B cell (primary cell): ENCODE data around the gene TRIM50. TPM values are rescaled to one million over a fixed set of nuclear protein-coding genes. Genes with fewer than 3 reads are reported as not detected.

Experiments used
- ATAC-seq: fragments of 200-7000 bp; cut with Tn5 transposase; one replicate; pipeline ENCODE4 v1.10.0; 2021; ENCODE audit warnings: low read depth, mild to moderate bottlenecking, moderate number of reproducible peaks, moderate library complexity
- CTCF ChIA-PET: fragments of 350-600 bp; sonication (Branson Sonifier 250); formaldehyde crosslinking; loops from one replicate; lab custom pipeline; 2021; ENCODE audit warnings: antibody characterized with exemption, inconsistent platforms; lab: Charles Lee
- POLR2A ChIA-PET: fragments of 350-600 bp; sonication (Branson Sonifier 250); formaldehyde crosslinking; loops from one replicate; lab custom pipeline; 2021; ENCODE audit warnings: antibody characterized with exemption; lab: Charles Lee
- DNase-seq: peaks from one replicate; pipeline ENCODE4 v3.0.0; 2013
- H2AFZ ChIP-seq: 2 replicates; pipeline ENCODE4 v1.6.1; 2012; ENCODE audit warnings: mild to moderate bottlenecking, low read depth, low read length; ENCODE audit not compliant: insufficient read depth, poor library complexity, severe bottlenecking
- H3K27ac ChIP-seq, 2 donors: 1 replicate in 1 of 2; 2 replicates in 1 of 2; pipeline ENCODE4 v1.5.1; 2012 to 2013; ENCODE audit warnings: low read length in 2 of 2, mild to moderate bottlenecking in 2 of 2, moderate library complexity in 1 of 2
- H3K27me3 ChIP-seq, 4 experiments: fragments of 200-600 bp in 1 of 4; sonication (generic) in 1 of 4; replicated peaks in 1 of 4; 1 replicate in 2 of 4; 2 replicates in 2 of 4; pipeline versions ENCODE4 v1.6.1 to v1.7.0; 2013 to 2016; ENCODE audit warnings: low read length in 3 of 4, mild to moderate bottlenecking in 2 of 4, mixed read lengths in 1 of 4, moderate library complexity in 1 of 4; ENCODE audit not compliant: insufficient read depth in 4 of 4, control insufficient read depth in 3 of 4; ENCODE audit errors: control extremely low read depth in 1 of 4
- H3K36me3 ChIP-seq, 2 experiments: replicated peaks in 1 of 2; 1 replicate in 1 of 2; 2 replicates in 1 of 2; pipeline versions ENCODE4 v1.6.1 to v1.7.1; 2013; ENCODE audit warnings: low read length in 1 of 2; ENCODE audit not compliant: insufficient read depth in 2 of 2, control insufficient read depth in 1 of 2; ENCODE audit errors: control extremely low read depth in 1 of 2, extremely low read depth in 1 of 2
- H3K4me1 ChIP-seq, 2 donors: fragments of 200-600 bp in 1 of 2; sonication (generic) in 1 of 2; 1 replicate in 1 of 2; 2 replicates in 1 of 2; pipeline versions ENCODE4 v1.5.1 to v1.6.1; 2013 to 2017; ENCODE audit warnings: low read length in 2 of 2; ENCODE audit not compliant: control insufficient read depth in 2 of 2, insufficient read depth in 2 of 2
- H3K4me2 ChIP-seq: replicated peaks from 2 replicates; pipeline ENCODE3; 2012; ENCODE audit warnings: mild to moderate bottlenecking, low read depth, low read length; ENCODE audit not compliant: poor library complexity, severe bottlenecking
- H3K4me3 ChIP-seq, 5 experiments: fragments of 200-600 bp in 1 of 5; sonication (generic) in 1 of 5; 1 replicate in 3 of 5; 2 replicates in 2 of 5; pipeline versions ENCODE4 v1.5.1 to v1.7.0; 2011 to 2016; ENCODE audit warnings: low read length in 4 of 5, mild to moderate bottlenecking in 4 of 5, low read depth in 2 of 5, control low read depth in 1 of 5, moderate library complexity in 1 of 5; ENCODE audit not compliant: insufficient read depth in 1 of 5; ENCODE audit errors: control extremely low read depth in 1 of 5, extremely low read depth in 1 of 5
- H3K79me2 ChIP-seq: fragments of 200-600 bp; sonication (generic); one replicate; pipeline ENCODE4 v1.6.0; 2016; ENCODE audit warnings: low read length; ENCODE audit not compliant: control insufficient read depth, insufficient read depth
- H3K9ac ChIP-seq: fragments of 200-600 bp; sonication (generic); 2 replicates; pipeline ENCODE4 v1.6.1; 2017; ENCODE audit warnings: mild to moderate bottlenecking, low read length, moderate library complexity
- H3K9me3 ChIP-seq, 3 donors: one replicate each; pipeline versions ENCODE4 v1.6.1 to v1.7.1; 2013; ENCODE audit warnings: low read length in 2 of 3; ENCODE audit not compliant: control insufficient read depth in 2 of 3, insufficient read depth in 1 of 3; ENCODE audit errors: control extremely low read depth in 1 of 3
- H4K20me1 ChIP-seq: 2 replicates; pipeline ENCODE4 v1.6.0; 2012; ENCODE audit warnings: mild to moderate bottlenecking, low read length; ENCODE audit not compliant: insufficient read depth, control insufficient read depth, poor library complexity, severe bottlenecking
- H3K27ac Mint-ChIP-seq: one replicate; pipeline ENCODE4 v1.8.0; 2021; ENCODE audit warnings: mixed read lengths
- H3K27me3 Mint-ChIP-seq: one replicate; pipeline ENCODE4 v1.8.0; 2021; ENCODE audit warnings: mixed read lengths
- H3K4me1 Mint-ChIP-seq: one replicate; pipeline ENCODE4 v1.8.0; 2021; ENCODE audit warnings: mixed read lengths
- H3K4me3 Mint-ChIP-seq: one replicate; pipeline ENCODE4 v1.8.0; 2021; ENCODE audit warnings: mixed read lengths
- H3K9me3 Mint-ChIP-seq: one replicate; pipeline ENCODE4 v1.8.0; 2022; ENCODE audit warnings: mixed read lengths; ENCODE audit not compliant: insufficient read depth
- CTCF ChIP-seq: fragments of 200-600 bp; IDR thresholded peaks from one replicate; pipeline ENCODE4 v1.8.0; 2022; ENCODE audit warnings: antibody characterized with exemption, mild to moderate bottlenecking
- EZH2 ChIP-seq: IDR thresholded peaks from 2 replicates; pipeline ENCODE4 v1.6.1; 2012; ENCODE audit warnings: borderline replicate concordance, low read depth, mild to moderate bottlenecking, moderate library complexity, low read length; ENCODE audit not compliant: insufficient read depth, poor library complexity, severe bottlenecking
- WGBS: methylation state at CpG from one replicate; pipeline ENCODE4 v1.1.5; 2013; ENCODE audit warnings: missing lambda C conversion rate; ENCODE audit not compliant: insufficient coverage; 5-methylcytosine and 5-hydroxymethylcytosine counted together
- intact Hi-C: fragments of 100-400 bp; cut with micrococcal nuclease; formaldehyde crosslinking; loops from one replicate; pipeline ENCODE4 v1.10.0; 2022
- polyA plus RNA-seq: library from polyadenylated mRNA; depleted of rRNA; stranded (reverse); fragments of >200 nt; gene quantifications from 2 replicates; pipeline ENCODE4 v1.2.3, GENCODE V29; 2012
- total RNA-seq, 2 donors: library from RNA; stranded (reverse); fragments of 120-200 nt in 1 of 2; gene quantifications; 1 replicate in 1 of 2; 2 replicates in 1 of 2; pipeline versions ENCODE4 v1.2.3 to v1.2.4, GENCODE V29; 2013 to 2022

Gene TRIM50
- total and polyA plus RNA-seq, 2 donors (not counting 1 experiment from before 2014, with no cell fraction given): not detected

- no peak overlapping the region for H3K27ac Mint-ChIP-seq
- Histone ChIP-seq H3K36me3 (no peaks in the 10 kb centered on the region), H3K4me3 (no peak overlapping the region), H3K27ac (no peak overlapping the region), H3K9ac (no peak overlapping the region), H3K79me2 (no peaks in the 10 kb centered on the region), H2AFZ (no peak overlapping the region), H3K27me3 (peaks cover 0 to 3% (median 0%) of the 10 kb centered on the region in 4 experiments), H3K4me2 (no peak overlapping the region), H3K4me1 (peaks cover 4 to 11% of the 10 kb centered on the region in 2 donors), H4K20me1 (no peaks in the 10 kb centered on the region), H3K9me3 (peaks cover 0 to 8% (median 0%) of the 10 kb centered on the region in 3 donors)
- peaks cover 8% of the 10 kb centered on the region for H3K27me3 Mint-ChIP-seq
- ATAC-seq (no peak), DNase-seq (no peak)
- H3K4me3 Mint-ChIP-seq: no peak overlapping the region
- H3K4me1 Mint-ChIP-seq: peaks cover 14% of the 10 kb centered on the region
- 88% methylated on average over 10 of the region's 11 CpGs for WGBS
- no peaks in the 10 kb centered on the region for H3K9me3 Mint-ChIP-seq
- TF ChIP-seq CTCF: no peak
- TF ChIP-seq EZH2: no peak
- CTCF ChIA-PET: no interaction called here
- intact Hi-C loops: no loop called here
- POLR2A ChIA-PET: no interaction called here
Measured at GRCh38 chr7:73369009-73369408, 41.1 kb upstream of the TRIM50 start.

DNA sequence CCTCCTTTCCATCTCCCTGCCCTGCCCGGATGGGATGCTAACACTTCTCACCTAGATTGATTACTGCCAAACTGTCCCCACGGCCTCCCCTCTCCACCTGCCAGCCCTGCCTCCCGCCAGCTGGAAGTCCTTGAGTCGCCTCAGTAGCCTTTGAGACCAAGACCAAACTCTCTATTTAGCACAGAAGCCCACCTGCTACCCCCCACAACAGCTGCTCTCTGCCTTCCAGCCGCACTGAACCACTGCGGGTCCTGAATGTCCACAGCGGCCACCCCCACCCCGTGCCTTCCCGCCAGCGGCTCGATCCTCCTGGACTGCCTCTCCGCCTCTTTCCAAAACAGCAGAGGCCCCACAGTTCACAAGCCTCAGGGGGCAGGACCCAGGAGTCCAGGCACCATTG lies 39.1 kb upstream of the TRIM50 start:
- ATAC-seq (no peak), DNase-seq (no peak)
- intact Hi-C loops: no loop called here
- Mint-ChIP-seq H3K27me3 (peaks cover 7% of the 10 kb centered on the region), H3K4me1 (peaks cover 14% of the 10 kb centered on the region), H3K9me3 (no peaks in the 10 kb centered on the region), H3K4me3 (no peak overlapping the region), H3K27ac (no peak overlapping the region)
- Histone ChIP-seq H2AFZ (no peak overlapping the region), H3K4me1 (peaks cover 4 to 11% of the 10 kb centered on the region in 2 donors), H3K27me3 (peaks cover 0 to 3% (median 0%) of the 10 kb centered on the region in 4 experiments), H3K9ac (no peak overlapping the region), H4K20me1 (no peaks in the 10 kb centered on the region), H3K27ac (no peak overlapping the region), H3K4me3 (no peak overlapping the region), H3K79me2 (no peaks in the 10 kb centered on the region), H3K9me3 (peaks cover 0 to 8% (median 0%) of the 10 kb centered on the region in 3 donors), H3K36me3 (no peaks in the 10 kb centered on the region), H3K4me2 (no peak overlapping the region)
- ChIA-PET CTCF (no interaction called here), POLR2A (no interaction called here)
- 93% methylated on average over 11 of the region's 12 CpGs for WGBS
- TF ChIP-seq EZH2 (no peak), CTCF (no peak)
